Suprapubic skin (tissue), 4 donors: ENCODE data around the gene CHST15. TPM values are rescaled to one million over a fixed set of nuclear protein-coding genes. Genes with fewer than 3 reads are reported as not detected.

Experiments used
- DNase-seq, 2 donors: peaks; one replicate each; pipeline ENCODE4 v3.0.0-alpha.2; 2019; ENCODE audit warnings: low spot score in 2 of 2
- H3K27ac ChIP-seq: fragments of 200-600 bp; sonication (generic); one replicate; pipeline ENCODE4 v1.5.1; 2019
- H3K27me3 ChIP-seq: fragments of 200-600 bp; sonication (generic); one replicate; pipeline ENCODE4 v1.5.1; 2019
- H3K36me3 ChIP-seq: fragments of 200-600 bp; sonication (generic); one replicate; pipeline ENCODE4 v1.5.1; 2019
- H3K4me1 ChIP-seq: fragments of 200-600 bp; sonication (generic); one replicate; pipeline ENCODE4 v1.5.1; 2019
- H3K4me3 ChIP-seq: fragments of 200-600 bp; sonication (generic); one replicate; pipeline ENCODE4 v1.5.1; 2019; ENCODE audit warnings: mild to moderate bottlenecking
- H3K9me3 ChIP-seq: fragments of 200-600 bp; sonication (generic); one replicate; pipeline ENCODE4 v1.5.1; 2019
- CTCF ChIP-seq, 2 donors: fragments of 200-600 bp in 1 of 2; fragments of 450-650 bp in 1 of 2; sonication (generic) in 1 of 2; IDR thresholded peaks; one replicate each; pipeline ENCODE4 v1.5.1; 2016 to 2019; ENCODE audit warnings: antibody characterized with exemption in 2 of 2, mild to moderate bottlenecking in 1 of 2, moderate library complexity in 1 of 2
- EP300 ChIP-seq: sonication (generic); formaldehyde crosslinking; IDR thresholded peaks from one replicate; pipeline ENCODE4 v1.6.1; 2017; ENCODE audit warnings: antibody characterized with exemption
- POLR2A ChIP-seq, 2 donors: fragments of 450-650 bp; IDR thresholded peaks; one replicate each; pipeline ENCODE4 v1.6.1; 2017; ENCODE audit warnings: antibody characterized with exemption in 2 of 2, mild to moderate bottlenecking in 2 of 2, moderate library complexity in 2 of 2
- POLR2AphosphoS5 ChIP-seq, 3 donors: sonication (generic); formaldehyde crosslinking; IDR thresholded peaks; one replicate each; pipeline ENCODE4 v1.6.1; 2017; ENCODE audit warnings: antibody characterized with exemption in 3 of 3
- WGBS: methylation state at CpG from one replicate; pipeline ENCODE4 v1.1.5; 2018; 5-methylcytosine and 5-hydroxymethylcytosine counted together
- total RNA-seq, 4 donors: library from RNA; depleted of rRNA; stranded (reverse); fragments of >200 nt; gene quantifications; one replicate each; pipeline ENCODE4 v1.1.0, GENCODE V29; 2016

The CHST15 gene
- total RNA-seq, 4 donors from 2014 or later = 20.6 to 59.1 (median 22.8) TPM

- peaks cover 4% of the 10 kb centered on the region for H3K36me3 ChIP-seq
- peaks cover 6% of the 10 kb centered on the region for H3K27me3 ChIP-seq
- no peaks in the 10 kb centered on the region for H3K9me3 ChIP-seq
- TF ChIP-seq EP300 (no peak), POLR2A (IDR thresholded peaks at IDR 0.05) (no peak), POLR2AphosphoS5 (IDR thresholded peaks at IDR 0.05) (no peak), CTCF (IDR thresholded peaks at IDR 0.05) (no peak)
- H3K4me1 ChIP-seq = peaks cover 7% of the 10 kb centered on the region
- DNase-seq = no peak
- WGBS = 72% methylated on average over 13 of the region's 13 CpGs
- no peak overlapping the region for H3K27ac ChIP-seq
- H3K4me3 ChIP-seq = no peak overlapping the region
Observed at GRCh38 chr10:124025660-124026588, 67.5 kb downstream of the CHST15 start.

- H3K9me3 ChIP-seq = no peaks in the 10 kb centered on the region
- no peak overlapping the region for H3K27ac ChIP-seq
- DNase-seq = no peak
- 71% methylated on average over 5 of the region's 5 CpGs for WGBS
- H3K36me3 ChIP-seq = peaks cover 10% of the 10 kb centered on the region
- TF ChIP-seq CTCF (IDR thresholded peaks at IDR 0.05) (no peak), EP300 (no peak), POLR2A (IDR thresholded peaks at IDR 0.05) (no peak), POLR2AphosphoS5 (IDR thresholded peaks at IDR 0.05) (no peak)
- H3K27me3 ChIP-seq = peaks cover 6% of the 10 kb centered on the region
- no peak overlapping the region for H3K4me3 ChIP-seq
- H3K4me1 ChIP-seq = peaks cover 7% of the 10 kb centered on the region
Observed at GRCh38 chr10:124025152-124025551, 68.2 kb downstream of the CHST15 start.

GRCh38 chr10:124022066-124022465, 71.3 kb downstream of the CHST15 start:
- Histone ChIP-seq H3K27me3 (peaks cover 6% of the 10 kb centered on the region), H3K9me3 (no peaks in the 10 kb centered on the region), H3K4me3 (no peak overlapping the region), H3K27ac (no peak overlapping the region), H3K36me3 (peaks cover 12% of the 10 kb centered on the region), H3K4me1 (peaks cover 7% of the 10 kb centered on the region)
- 74% methylated on average over 8 of the region's 8 CpGs for WGBS
- DNase-seq = no peak
- TF ChIP-seq EP300 (no peak), POLR2A (IDR thresholded peaks at IDR 0.05) (no peak), CTCF (IDR thresholded peaks at IDR 0.05) (no peak), POLR2AphosphoS5 (IDR thresholded peaks at IDR 0.05) (no peak)

- WGBS = 60% methylated on average over 18 of the region's 18 CpGs
- TF ChIP-seq CTCF (IDR thresholded peaks at IDR 0.05) = no peak
- no peak for TF ChIP-seq EP300
- TF ChIP-seq POLR2AphosphoS5 (IDR thresholded peaks at IDR 0.05) = no peak
- no peak for DNase-seq
- H3K4me3 ChIP-seq = no peak overlapping the region
- H3K27me3 ChIP-seq = peaks cover 6% of the 10 kb centered on the region
- peaks cover 12% of the 10 kb centered on the region for H3K36me3 ChIP-seq
- no peak overlapping the region for H3K27ac ChIP-seq
- H3K9me3 ChIP-seq = no peaks in the 10 kb centered on the region
- H3K4me1 ChIP-seq = peaks cover 7% of the 10 kb centered on the region
Observed at GRCh38 chr10:124020981-124021815, 72.2 kb downstream of the CHST15 start.
